HG02943 (cell line): ENCODE results near the gene MUC7.
"Not testable (repeated sequence)": the region's sequence is repeated elsewhere in the genome, so short reads cannot be mapped to it uniquely, and the experiment has no call there.

Source experiments
- ATAC-seq: cut with Tn5 transposase; IDR thresholded peaks from one replicate; pipeline ENCODE4 v1.9.1; 2021; ENCODE audit warnings: mild to moderate bottlenecking, low read depth, moderate library complexity; ENCODE audit not compliant: unreplicated experiment

Gene MUC7

DNA sequence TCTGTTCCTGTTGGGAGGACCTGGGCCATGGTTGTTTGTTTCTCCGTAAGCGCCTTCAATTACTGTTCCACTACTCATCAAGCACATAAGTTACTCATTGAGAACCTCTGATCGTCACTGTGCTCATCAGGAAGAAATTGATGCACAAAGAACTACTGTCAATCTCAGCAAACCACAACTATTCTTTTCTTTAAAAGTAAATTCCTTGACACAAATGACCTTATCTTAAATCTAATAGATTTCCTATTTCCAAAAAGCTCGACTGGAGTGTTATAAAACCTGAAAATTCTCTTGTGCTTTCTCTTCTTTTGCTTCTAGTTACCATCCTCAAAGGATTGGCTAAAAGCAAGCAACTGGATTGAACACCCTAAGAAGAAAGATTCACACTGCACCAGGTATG lies at the start of gene MUC7:
MUC7 (plus strand) TSS at position 301 of the 400 bp plus-strand sequence. CDS start 1,825 bp downstream, outside the sequence.
- no peak for ATAC-seq

GRCh38 chr4:70425306-70425705 lies 46.7 kb upstream of the MUC7 start:
- ATAC-seq = no peak

DNA sequence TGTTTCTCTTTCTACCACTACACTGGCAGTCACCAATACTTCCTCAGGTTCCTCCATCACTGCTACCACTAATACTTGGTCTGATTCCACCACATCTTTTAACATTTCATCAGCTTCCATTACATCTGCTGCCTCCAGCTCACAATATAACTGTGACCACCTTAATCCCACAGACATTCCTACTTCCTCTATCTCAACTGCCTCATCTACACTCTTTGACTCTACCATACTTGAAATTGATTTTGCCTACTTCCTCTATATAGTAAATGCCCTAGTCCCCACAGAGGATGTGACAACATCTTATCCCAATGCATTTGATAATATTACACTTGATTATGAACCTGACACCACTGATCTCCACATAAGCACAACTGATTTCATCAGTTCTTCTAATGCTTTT lies 45.2 kb upstream of the MUC7 start:
- ATAC-seq = no peak

- no peak for ATAC-seq
Measured at GRCh38 chr4:70437197-70437596, 34.8 kb upstream of the MUC7 start.

DNA sequence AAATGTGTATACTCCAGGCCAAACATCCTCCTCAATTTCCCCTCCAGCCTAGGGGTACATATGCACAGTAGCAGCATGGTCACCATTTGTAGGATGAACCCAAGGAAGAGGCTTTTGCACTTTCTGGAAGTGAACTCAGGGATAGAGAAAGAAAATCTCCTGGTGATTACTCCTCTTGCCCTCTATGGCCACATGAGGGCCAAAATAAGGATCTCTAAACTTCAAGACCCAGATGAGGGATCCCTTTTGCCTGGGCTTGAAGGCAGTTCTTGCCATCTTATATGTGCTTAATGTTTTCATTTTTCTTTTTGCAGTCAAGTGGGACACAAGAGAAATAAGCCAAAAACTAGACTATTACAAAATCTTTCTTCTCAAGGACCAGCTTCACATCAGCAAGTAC lies 29.5 kb upstream of the MUC7 start:
- no peak for ATAC-seq

DNA sequence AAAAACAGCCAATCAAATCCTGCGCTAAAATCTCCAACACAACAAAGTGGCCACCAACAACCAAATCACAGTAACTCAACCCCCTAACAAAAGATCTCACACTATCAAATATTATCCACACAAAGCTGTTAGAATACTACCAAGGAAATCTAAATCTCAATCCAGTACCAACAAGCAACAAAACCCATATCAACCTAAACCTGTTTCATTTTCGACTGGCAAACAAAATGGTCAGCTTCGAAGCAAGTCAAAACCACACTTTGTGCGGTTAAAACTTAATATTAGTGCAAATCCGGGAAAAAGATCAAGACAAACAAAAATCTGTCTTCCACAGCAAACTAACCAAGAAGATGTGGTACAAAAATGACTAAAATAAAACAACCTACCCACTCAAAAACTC lies 28.7 kb upstream of the MUC7 start:
- no peak for ATAC-seq

DNA sequence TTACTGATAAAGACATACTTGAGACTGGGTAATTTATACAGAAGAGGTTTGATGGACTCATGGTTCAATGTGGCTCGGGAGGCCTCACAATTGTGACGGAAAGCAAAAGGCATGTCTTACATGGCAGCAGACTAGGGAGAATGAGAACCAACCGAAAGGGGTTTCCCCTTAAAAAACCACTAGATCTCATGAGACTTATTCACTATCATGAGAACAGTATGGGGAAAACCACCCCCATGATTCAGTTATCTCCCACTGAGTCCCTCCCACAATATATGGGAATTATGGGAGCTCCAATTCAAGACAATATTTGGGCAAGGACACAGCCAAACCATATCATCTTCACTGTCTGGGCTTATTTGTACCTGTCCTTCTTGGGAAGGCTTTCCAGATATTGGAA lies 22.8 kb upstream of the MUC7 start:
- ATAC-seq = no peak

GRCh38 chr4:70452946-70453345 lies 19.1 kb upstream of the MUC7 start:
- no peak for ATAC-seq

- no peak for ATAC-seq
Measured at GRCh38 chr4:70463335-70463734, 8.7 kb upstream of the MUC7 start.

- no peak for ATAC-seq
Measured at GRCh38 chr4:70473679-70474078, 1.7 kb downstream of the MUC7 start.

GRCh38 chr4:70488748-70489147 lies 16.8 kb downstream of the MUC7 start:
- no peak for ATAC-seq

DNA sequence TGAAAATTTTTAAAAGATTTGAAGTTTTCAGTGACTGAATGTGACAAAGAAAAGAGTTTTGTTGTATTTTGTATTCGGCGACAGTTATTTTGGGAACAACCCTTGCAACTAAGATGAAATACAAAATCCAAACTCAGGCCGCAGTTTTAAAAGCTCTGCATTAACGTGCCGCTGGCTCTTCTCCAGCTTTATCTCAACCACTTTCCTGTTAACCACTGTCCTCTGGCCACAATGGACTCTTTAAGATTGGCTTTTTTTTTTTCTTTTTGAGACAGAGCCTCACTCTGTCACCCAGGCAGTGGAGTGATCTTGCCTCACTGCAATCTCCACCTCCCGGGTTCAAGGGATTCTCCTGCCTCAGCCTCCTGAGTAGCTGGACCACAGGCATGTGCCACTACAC lies 24.2 kb downstream of the MUC7 start:
- ATAC-seq = no peak

- not testable (repeated sequence) for ATAC-seq
Measured at GRCh38 chr4:70501838-70502237, 29.8 kb downstream of the MUC7 start.

GRCh38 chr4:70504733-70505132 lies 32.7 kb downstream of the MUC7 start:
- no peak for ATAC-seq

GRCh38 chr4:70505151-70505748 lies 33.3 kb downstream of the MUC7 start:
- peak; percentile 82 for ATAC-seq

- ATAC-seq = no peak
Measured at GRCh38 chr4:70508801-70509200, 36.8 kb downstream of the MUC7 start.

DNA sequence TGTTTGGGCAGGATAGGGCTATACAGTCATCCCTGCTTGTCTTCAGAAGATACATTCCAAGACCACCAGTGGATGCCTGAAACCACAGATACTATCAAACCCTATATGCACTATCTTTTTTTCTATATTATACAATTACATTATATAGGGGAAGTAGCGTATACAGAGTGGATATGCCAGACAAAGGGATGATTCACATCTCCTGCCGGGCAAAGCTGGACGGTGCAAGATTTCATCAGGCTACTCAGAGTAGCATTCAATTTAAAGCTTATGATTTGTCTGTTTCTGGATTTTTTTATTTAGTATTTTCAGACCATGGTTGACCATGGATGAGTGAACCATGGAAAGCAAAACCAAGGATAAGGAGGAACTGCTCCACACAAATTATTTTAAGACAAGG lies 39.4 kb downstream of the MUC7 start:
- ATAC-seq = no peak

GRCh38 chr4:70515367-70516250 lies 43.6 kb downstream of the MUC7 start:
- no peak for ATAC-seq

DNA sequence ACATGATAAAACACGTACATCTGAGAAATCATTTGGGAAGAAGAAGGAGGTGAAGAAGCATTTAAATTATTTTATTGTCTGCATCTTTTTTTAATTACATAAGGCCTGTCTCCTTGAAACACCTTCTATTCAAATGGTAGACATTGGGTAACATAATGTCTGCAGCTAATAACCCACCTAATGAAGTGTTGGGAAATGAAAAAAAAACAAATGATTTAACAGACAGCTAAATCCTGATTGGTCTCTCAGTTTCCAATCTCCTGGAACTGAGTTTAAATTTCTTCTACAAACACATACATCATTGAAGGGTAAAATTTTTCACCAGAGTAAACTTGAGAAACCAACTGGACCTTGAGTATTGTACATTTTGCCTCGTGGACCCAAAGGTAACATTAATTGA lies 46.3 kb downstream of the MUC7 start, which contains the start of gene AMTN:
AMTN (plus strand) TSS at position 301 of the 400 bp plus-strand sequence. CDS start 209 bp downstream, outside the sequence.
- ATAC-seq = no peak

DNA sequence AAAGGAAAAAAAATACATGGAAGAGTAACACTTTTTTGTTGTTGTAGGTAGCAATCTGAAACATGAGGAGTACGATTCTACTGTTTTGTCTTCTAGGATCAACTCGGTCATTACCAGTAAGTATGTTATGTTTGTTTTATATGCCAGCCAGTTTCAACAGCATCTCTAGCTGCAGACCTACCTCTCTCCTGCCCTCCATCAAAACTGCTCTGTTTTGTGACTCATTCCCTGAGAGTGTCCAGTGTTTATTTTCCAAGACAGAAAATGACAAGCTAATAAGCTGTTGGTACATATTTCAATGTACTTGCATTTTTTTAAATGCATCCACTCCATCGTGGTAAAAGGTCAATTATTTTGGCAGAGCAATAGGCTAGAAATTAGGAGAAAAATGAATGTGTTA lies 46.7 kb downstream of the MUC7 start:
- ATAC-seq = no peak

GRCh38 chr4:70522626-70523025 lies 50.6 kb downstream of the MUC7 start:
- ATAC-seq = no peak

- ATAC-seq = no peak
Measured at GRCh38 chr4:70530997-70531396, 59.0 kb downstream of the MUC7 start.
